22Rv1 (cell line): ENCODE measurements around the gene EML6.

Experiments
- ZFX ChIP-seq: fragments of 450-650 bp; IDR thresholded peaks from 2 replicates; pipeline ENCODE4 v1.6.1; 2017; ENCODE audit warnings: antibody characterized with exemption, borderline replicate concordance
- TF ChIP-seq, protein P1 (sequence below): fragments of 450-650 bp; IDR thresholded peaks from 2 replicates; pipeline ENCODE4 v1.5.1; 2017; ENCODE audit warnings: mild to moderate bottlenecking

DNA sequence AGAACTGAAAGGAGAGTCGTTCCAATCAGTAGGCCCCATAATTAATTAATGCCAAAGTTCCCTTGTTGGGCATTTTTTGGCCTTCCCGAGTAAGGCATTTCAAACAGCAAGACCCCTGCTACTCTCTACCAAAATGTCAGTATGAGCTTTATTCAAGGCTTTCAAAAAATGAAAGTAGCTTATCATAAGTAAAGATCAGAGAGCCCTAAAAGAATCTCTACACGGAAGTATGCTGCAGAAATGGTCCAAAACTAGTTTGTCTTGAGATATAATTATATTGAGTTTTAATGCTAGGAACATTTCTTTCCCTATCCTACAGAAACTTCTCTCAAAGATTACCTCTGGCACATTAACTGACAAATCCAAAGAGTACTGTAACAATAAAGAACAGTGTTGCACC, 282.8 kb downstream of the EML6 start:
- TF ChIP-seq, protein P1, sequence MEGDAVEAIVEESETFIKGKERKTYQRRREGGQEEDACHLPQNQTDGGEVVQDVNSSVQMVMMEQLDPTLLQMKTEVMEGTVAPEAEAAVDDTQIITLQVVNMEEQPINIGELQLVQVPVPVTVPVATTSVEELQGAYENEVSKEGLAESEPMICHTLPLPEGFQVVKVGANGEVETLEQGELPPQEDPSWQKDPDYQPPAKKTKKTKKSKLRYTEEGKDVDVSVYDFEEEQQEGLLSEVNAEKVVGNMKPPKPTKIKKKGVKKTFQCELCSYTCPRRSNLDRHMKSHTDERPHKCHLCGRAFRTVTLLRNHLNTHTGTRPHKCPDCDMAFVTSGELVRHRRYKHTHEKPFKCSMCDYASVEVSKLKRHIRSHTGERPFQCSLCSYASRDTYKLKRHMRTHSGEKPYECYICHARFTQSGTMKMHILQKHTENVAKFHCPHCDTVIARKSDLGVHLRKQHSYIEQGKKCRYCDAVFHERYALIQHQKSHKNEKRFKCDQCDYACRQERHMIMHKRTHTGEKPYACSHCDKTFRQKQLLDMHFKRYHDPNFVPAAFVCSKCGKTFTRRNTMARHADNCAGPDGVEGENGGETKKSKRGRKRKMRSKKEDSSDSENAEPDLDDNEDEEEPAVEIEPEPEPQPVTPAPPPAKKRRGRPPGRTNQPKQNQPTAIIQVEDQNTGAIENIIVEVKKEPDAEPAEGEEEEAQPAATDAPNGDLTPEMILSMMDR, result no peak
- no peak for TF ChIP-seq ZFX
